HepG2 (cell line): ENCODE measurements around the gene PGR.

ENCODE experiments used
- AGO1 ChIP-seq: fragments of 200-400 bp; formaldehyde crosslinking; IDR thresholded peaks from 2 replicates; pipeline ENCODE4 v1.6.1; 2017; ENCODE audit warnings: mild to moderate bottlenecking, low read depth, low read length, moderate library complexity; ENCODE audit not compliant: poor library complexity, severe bottlenecking
- AGO2 ChIP-seq: fragments of 200-400 bp; formaldehyde crosslinking; optimal IDR thresholded peaks from 2 replicates; pipeline ENCODE3; 2017; ENCODE audit warnings: mild to moderate bottlenecking, low read depth, low read length, moderate library complexity
- CREB1 ChIP-seq, 2 experiments: fragments of 450-650 bp in 1 of 2; IDR thresholded peaks; 2 replicates each; pipeline ENCODE4 v1.6.1; 2016 to 2017; ENCODE audit warnings: control low read depth in 1 of 2, mild to moderate bottlenecking in 1 of 2, missing compliant biosample characterization in 1 of 2, missing genetic modification characterization in 1 of 2
- CREB3 ChIP-seq: sonication (generic); formaldehyde crosslinking; IDR thresholded peaks from 2 replicates; pipeline ENCODE4 v1.5.0; 2020; ENCODE audit warnings: missing genetic modification reagents
- CTCF ChIP-seq: sonication (generic); formaldehyde crosslinking; IDR thresholded peaks from 2 replicates; pipeline ENCODE4 v1.5.0; 2020; ENCODE audit warnings: mild to moderate bottlenecking, missing genetic modification reagents, moderate library complexity
- ESRRA ChIP-seq: sonication (generic); formaldehyde crosslinking; IDR thresholded peaks from 2 replicates; pipeline ENCODE4 v1.5.1; 2020; ENCODE audit warnings: mild to moderate bottlenecking, low read depth, missing genetic modification reagents
- GABPA ChIP-seq, 2 experiments: IDR thresholded peaks; 2 replicates each; pipeline ENCODE4 v1.6.1; 2011 to 2016; ENCODE audit warnings: low read depth in 2 of 2, low read length in 1 of 2, missing biosample characterization in 1 of 2, missing genetic modification characterization in 1 of 2
- HOXA7 ChIP-seq: sonication (generic); formaldehyde crosslinking; IDR thresholded peaks from 2 replicates; pipeline ENCODE4 v1.8.1; 2022; ENCODE audit warnings: mild to moderate bottlenecking, missing genetic modification reagents, moderate library complexity
- JUND ChIP-seq: sonication (generic); formaldehyde crosslinking; IDR thresholded peaks from 2 replicates; pipeline ENCODE4 v1.8.0; 2022; ENCODE audit warnings: mild to moderate bottlenecking, missing genetic modification reagents
- REST ChIP-seq, 2 experiments: IDR thresholded peaks; 2 replicates each; pipeline ENCODE4 v1.6.1; 2011 to 2012; ENCODE audit warnings: low read length in 2 of 2, borderline replicate concordance in 1 of 2, low read depth in 1 of 2, mild to moderate bottlenecking in 1 of 2, moderate library complexity in 1 of 2
- ZNF10 ChIP-seq: sonication (generic); formaldehyde crosslinking; IDR thresholded peaks from 2 replicates; pipeline ENCODE4 v1.4.0; 2020; ENCODE audit warnings: mild to moderate bottlenecking, low read depth, missing genetic modification reagents, borderline replicate concordance

- no peak for TF ChIP-seq REST (IDR thresholded peaks at IDR 0.05; ENCODE audit: borderline replicate concordance in 1 of 2, low read depth in 1 of 2, low read length in 2 of 2)
- TF ChIP-seq AGO2 = no peak
- no peak for TF ChIP-seq HOXA7
- no peak for TF ChIP-seq CTCF (CRISPR knock-in tag)
- TF ChIP-seq CREB1 (IDR thresholded peaks at IDR 0.05) = no peak
- no peak for TF ChIP-seq CREB1 (CRISPR knock-in tag; IDR thresholded peaks at IDR 0.05)
- no peak for TF ChIP-seq ZNF10 (CRISPR knock-in tag)
- TF ChIP-seq JUND = no peak
- no peak for TF ChIP-seq AGO1
- TF ChIP-seq ESRRA (CRISPR knock-in tag) = no peak
- no peak for TF ChIP-seq CREB3 (CRISPR knock-in tag)
- no peak for TF ChIP-seq GABPA (IDR thresholded peaks at IDR 0.05; ENCODE audit: low read depth, low read length)
- TF ChIP-seq GABPA (CRISPR knock-in tag; IDR thresholded peaks at IDR 0.05; ENCODE audit: low read depth) = no peak
Measured at GRCh38 chr11:100991541-100991940, 138.1 kb downstream of the PGR start.
